Panc1 (cell line): ENCODE results near the gene IL10RB.

Experiments
- REST ChIP-seq, 2 experiments: IDR thresholded peaks; 2 replicates each; pipeline ENCODE4 v1.6.1; 2011 to 2012; ENCODE audit warnings: low read depth in 2 of 2, control low read depth in 1 of 2, low read length in 1 of 2, mild to moderate bottlenecking in 1 of 2, moderate library complexity in 1 of 2; ENCODE audit not compliant: insufficient read depth in 1 of 2
- TF ChIP-seq, protein P1 (sequence below): fragments of 450-650 bp; IDR thresholded peaks from 2 replicates; pipeline ENCODE4 v1.5.1; 2017; ENCODE audit warnings: mild to moderate bottlenecking

DNA sequence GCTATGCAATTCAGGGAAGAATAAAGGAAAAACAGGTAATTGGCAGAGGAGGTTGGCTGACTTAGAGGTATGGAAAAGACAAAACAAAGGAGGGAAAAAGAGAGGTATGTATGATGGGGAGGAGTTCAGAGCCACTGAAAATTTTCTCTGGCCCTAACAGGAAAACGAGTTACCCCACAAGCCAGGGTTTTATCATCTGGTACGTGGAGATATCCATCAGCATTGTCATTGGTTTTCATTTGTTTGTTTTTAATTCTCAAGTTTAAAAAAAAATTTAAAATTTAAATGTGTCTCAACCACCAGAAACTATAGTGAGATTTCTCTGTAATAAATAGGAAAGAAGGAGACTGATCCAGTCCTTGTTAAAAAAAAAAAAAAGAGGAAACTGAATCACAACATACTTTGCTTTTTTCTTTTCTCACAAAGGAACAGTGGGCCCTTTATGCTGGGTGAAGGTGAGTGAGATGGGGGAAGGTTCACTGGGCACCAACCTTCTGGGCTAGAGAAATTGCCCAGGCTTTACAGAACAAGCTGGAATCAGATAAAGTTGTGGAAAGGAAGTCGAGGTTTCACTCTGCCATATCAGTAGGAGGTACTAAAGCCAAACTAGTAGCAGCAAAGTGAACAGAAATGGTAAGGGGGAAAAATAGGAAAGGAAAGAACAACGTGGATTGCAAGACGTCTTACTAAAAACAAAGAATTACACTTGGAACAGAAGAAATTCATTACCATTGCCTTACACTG lies 33.7 kb upstream of the IL10RB start:
- TF ChIP-seq, protein P1, sequence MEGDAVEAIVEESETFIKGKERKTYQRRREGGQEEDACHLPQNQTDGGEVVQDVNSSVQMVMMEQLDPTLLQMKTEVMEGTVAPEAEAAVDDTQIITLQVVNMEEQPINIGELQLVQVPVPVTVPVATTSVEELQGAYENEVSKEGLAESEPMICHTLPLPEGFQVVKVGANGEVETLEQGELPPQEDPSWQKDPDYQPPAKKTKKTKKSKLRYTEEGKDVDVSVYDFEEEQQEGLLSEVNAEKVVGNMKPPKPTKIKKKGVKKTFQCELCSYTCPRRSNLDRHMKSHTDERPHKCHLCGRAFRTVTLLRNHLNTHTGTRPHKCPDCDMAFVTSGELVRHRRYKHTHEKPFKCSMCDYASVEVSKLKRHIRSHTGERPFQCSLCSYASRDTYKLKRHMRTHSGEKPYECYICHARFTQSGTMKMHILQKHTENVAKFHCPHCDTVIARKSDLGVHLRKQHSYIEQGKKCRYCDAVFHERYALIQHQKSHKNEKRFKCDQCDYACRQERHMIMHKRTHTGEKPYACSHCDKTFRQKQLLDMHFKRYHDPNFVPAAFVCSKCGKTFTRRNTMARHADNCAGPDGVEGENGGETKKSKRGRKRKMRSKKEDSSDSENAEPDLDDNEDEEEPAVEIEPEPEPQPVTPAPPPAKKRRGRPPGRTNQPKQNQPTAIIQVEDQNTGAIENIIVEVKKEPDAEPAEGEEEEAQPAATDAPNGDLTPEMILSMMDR = no peak
- no peak for TF ChIP-seq REST (IDR thresholded peaks at IDR 0.05; ENCODE audit: insufficient read depth in 1 of 2, low read depth in 2 of 2, low read length in 1 of 2)
